Keratinocyte (primary cell): ENCODE measurements around the gene ZC3H14. TPM values are rescaled to one million over a fixed set of nuclear protein-coding genes. Genes with fewer than 3 reads are reported as not detected.

Source experiments
- DNase-seq: peaks from one replicate; pipeline ENCODE4 v3.0.0-alpha.2; 2011; ENCODE audit warnings: low read depth, missing footprints, low spot score
- FAIRE-seq: peaks from 2 replicates; lab custom pipeline; 2011; peaks lifted over from hg19 to GRCh38; lab: Jason Lieb, UNC
- H2AFZ ChIP-seq: 2 replicates; pipeline ENCODE4 v1.6.0; 2012; ENCODE audit warnings: low read length, control low read depth, inconsistent platforms; ENCODE audit not compliant: control insufficient read depth
- H3K27ac ChIP-seq: 2 replicates; pipeline ENCODE4 v1.5.1; 2011; ENCODE audit warnings: low read length; ENCODE audit not compliant: control insufficient read depth, insufficient read depth
- H3K27me3 ChIP-seq: 3 replicates; pipeline ENCODE4 v1.6.0; 2011; ENCODE audit warnings: low read length; ENCODE audit not compliant: control insufficient read depth, insufficient read depth; ENCODE audit errors: extremely low read depth
- H3K36me3 ChIP-seq, 2 experiments: 2 replicates in 1 of 2; 3 replicates in 1 of 2; pipeline ENCODE4 v1.5.1; 2011; ENCODE audit warnings: low read length in 2 of 2, mild to moderate bottlenecking in 1 of 2; ENCODE audit not compliant: control insufficient read depth in 2 of 2, insufficient read depth in 2 of 2; ENCODE audit errors: extremely low read depth in 1 of 2
- H3K4me1 ChIP-seq: 3 replicates; pipeline ENCODE4 v1.5.1; 2011; ENCODE audit warnings: low read length; ENCODE audit not compliant: control insufficient read depth, insufficient read depth; ENCODE audit errors: extremely low read depth
- H3K4me2 ChIP-seq: 3 replicates; pipeline ENCODE4 v1.6.0; 2011; ENCODE audit warnings: low read depth, low read length; ENCODE audit not compliant: control insufficient read depth, insufficient read depth; ENCODE audit errors: extremely low read depth
- H3K4me3 ChIP-seq, 3 experiments: fragments of 200-600 bp in 1 of 3; sonication (generic) in 1 of 3; 2 replicates in 2 of 3; 3 replicates in 1 of 3; pipeline ENCODE4 v1.5.1; 2011 to 2016; ENCODE audit warnings: low read length in 3 of 3, mild to moderate bottlenecking in 3 of 3, control low read depth in 2 of 3, inconsistent platforms in 1 of 3, low read depth in 1 of 3, mixed read lengths in 1 of 3, mixed run types in 1 of 3, moderate library complexity in 1 of 3; ENCODE audit not compliant: control insufficient read depth in 2 of 3, insufficient read depth in 2 of 3; ENCODE audit errors: extremely low read depth in 1 of 3
- H3K79me2 ChIP-seq: 2 replicates; pipeline ENCODE4 v1.6.0; 2012; ENCODE audit warnings: low read length; ENCODE audit not compliant: control insufficient read depth, insufficient read depth
- H3K9ac ChIP-seq: 3 replicates; pipeline ENCODE4 v1.6.0; 2011; ENCODE audit warnings: low read length; ENCODE audit not compliant: control insufficient read depth, insufficient read depth; ENCODE audit errors: extremely low read depth
- H3K9me1 ChIP-seq: 3 replicates; pipeline ENCODE4 v1.6.0; 2011; ENCODE audit warnings: low read length; ENCODE audit not compliant: control insufficient read depth, insufficient read depth; ENCODE audit errors: extremely low read depth
- H3K9me3 ChIP-seq: 2 replicates; pipeline ENCODE4 v1.5.1; 2012; ENCODE audit warnings: low read depth, low read length; ENCODE audit not compliant: control insufficient read depth
- H4K20me1 ChIP-seq: 3 replicates; pipeline ENCODE4 v1.6.0; 2011; ENCODE audit warnings: low read length; ENCODE audit not compliant: control insufficient read depth, insufficient read depth; ENCODE audit errors: extremely low read depth
- CTCF ChIP-seq, 3 experiments: IDR thresholded peaks in 1 of 3; conservative IDR thresholded peaks in 1 of 3; optimal IDR thresholded peaks in 1 of 3; 2 replicates in 2 of 3; 3 replicates in 1 of 3; pipeline versions ENCODE3 to v1.5.1; 2011; ENCODE audit warnings: low read length in 3 of 3, mild to moderate bottlenecking in 3 of 3, moderate library complexity in 2 of 3, control low read depth in 1 of 3, inconsistent platforms in 1 of 3; ENCODE audit not compliant: insufficient read depth in 2 of 3; ENCODE audit errors: extremely low read depth in 1 of 3
- EZH2 ChIP-seq: IDR thresholded peaks from one replicate; pipeline ENCODE4 v1.6.1; 2012; ENCODE audit warnings: inconsistent platforms, mild to moderate bottlenecking, low read length, moderate library complexity
- dilution Hi-C: fragments of 300-500 bp; cut with MboI; formaldehyde crosslinking; loops from one replicate; pipeline ENCODE4 v1.7.0; 2020; ENCODE audit warnings: low sequenced_read_pairs; ENCODE audit not compliant: extremely low pct_ligation_motif_present
- polyA plus RNA-seq, 5 experiments: library from polyadenylated mRNA; depleted of rRNA in 3 of 5; stranded (reverse) in 3 of 5; stranded (forward) in 1 of 5; unstranded in 1 of 5; fragments of >200 nt; gene quantifications; 1 replicate in 1 of 5; 2 replicates in 3 of 5; 3 replicates in 1 of 5; pipeline versions ENCODE4 v1.2.1 to v1.2.3, GENCODE V29; 2011 to 2012; ENCODE audit warnings: missing spikeins in 2 of 5, low read depth in 1 of 5, low replicate concordance in 1 of 5

Gene ZC3H14
- polyA plus RNA-seq, 1 donor (not counting 4 experiments of a cell fraction or from before 2014, with no cell fraction given): 129 TPM

GRCh38 chr14:88551094-88551870 lies 11.6 kb upstream of the ZC3H14 start:
- dilution Hi-C loops: no loop called here
- Histone ChIP-seq H3K36me3 (peaks cover 7 to 9% of the 10 kb centered on the region in 2 experiments), H2AFZ (peak overlapping the region; percentile 91), H3K79me2 (peaks cover 50% of the 10 kb centered on the region), H3K9ac (peak overlapping the region; percentile 79), H3K4me2 (peak overlapping the region; percentile 86), H3K4me1 (peaks cover 12% of the 10 kb centered on the region), H3K9me1 (no peaks in the 10 kb centered on the region), H4K20me1 (no peaks in the 10 kb centered on the region), H3K4me3 (peak overlapping the region; percentile 47 to 97 (median 84)), H3K27me3 (no peaks in the 10 kb centered on the region), H3K9me3 (no peaks in the 10 kb centered on the region), H3K27ac (peak overlapping the region; percentile 45)
- DNase-seq: no peak
- no peak for TF ChIP-seq EZH2
- TF ChIP-seq CTCF (optimal IDR thresholded peaks at IDR 0.05 in 1 of 3, IDR thresholded peaks at IDR 0.05 in 1 of 3, conservative IDR thresholded peaks at IDR 0.05 in 1 of 3; ENCODE audit: extremely low read depth in 1 of 3, insufficient read depth in 2 of 3, low read length in 3 of 3): peak; percentile 10 to 23 (median 16)
- FAIRE-seq: no peak

- peaks cover 48% of the 10 kb centered on the region for H3K79me2 ChIP-seq
- H3K9me3 ChIP-seq: no peaks in the 10 kb centered on the region
- H3K36me3 ChIP-seq: peaks cover 7 to 9% of the 10 kb centered on the region in 2 experiments
- H3K9me1 ChIP-seq: no peaks in the 10 kb centered on the region
- peak overlapping the region; percentile 91 for H2AFZ ChIP-seq
- FAIRE-seq (no peak), DNase-seq (no peak)
- no peaks in the 10 kb centered on the region for H3K27me3 ChIP-seq
- H3K27ac ChIP-seq: peak overlapping the region; percentile 37
- H3K9ac ChIP-seq: peak overlapping the region; percentile 79
- peaks cover 12% of the 10 kb centered on the region for H3K4me1 ChIP-seq
- peak overlapping the region; percentile 47 to 97 (median 84) for H3K4me3 ChIP-seq
- H3K4me2 ChIP-seq: peak overlapping the region; percentile 86
- no peaks in the 10 kb centered on the region for H4K20me1 ChIP-seq
- dilution Hi-C loops: no loop called here
- TF ChIP-seq CTCF (optimal IDR thresholded peaks at IDR 0.05 in 1 of 3, IDR thresholded peaks at IDR 0.05 in 1 of 3, conservative IDR thresholded peaks at IDR 0.05 in 1 of 3; ENCODE audit: extremely low read depth in 1 of 3, insufficient read depth in 2 of 3, low read length in 3 of 3) (no peak), EZH2 (no peak)
These were observed 10.8 kb upstream of the ZC3H14 start for GRCh38 chr14:88551980-88552431.
